ENCODE measurements around the gene PRKAG2.
A peak's percentile ranks its signal among the peaks of the same experiment; 100 is the strongest.

PRKAG2 gene

DNA sequence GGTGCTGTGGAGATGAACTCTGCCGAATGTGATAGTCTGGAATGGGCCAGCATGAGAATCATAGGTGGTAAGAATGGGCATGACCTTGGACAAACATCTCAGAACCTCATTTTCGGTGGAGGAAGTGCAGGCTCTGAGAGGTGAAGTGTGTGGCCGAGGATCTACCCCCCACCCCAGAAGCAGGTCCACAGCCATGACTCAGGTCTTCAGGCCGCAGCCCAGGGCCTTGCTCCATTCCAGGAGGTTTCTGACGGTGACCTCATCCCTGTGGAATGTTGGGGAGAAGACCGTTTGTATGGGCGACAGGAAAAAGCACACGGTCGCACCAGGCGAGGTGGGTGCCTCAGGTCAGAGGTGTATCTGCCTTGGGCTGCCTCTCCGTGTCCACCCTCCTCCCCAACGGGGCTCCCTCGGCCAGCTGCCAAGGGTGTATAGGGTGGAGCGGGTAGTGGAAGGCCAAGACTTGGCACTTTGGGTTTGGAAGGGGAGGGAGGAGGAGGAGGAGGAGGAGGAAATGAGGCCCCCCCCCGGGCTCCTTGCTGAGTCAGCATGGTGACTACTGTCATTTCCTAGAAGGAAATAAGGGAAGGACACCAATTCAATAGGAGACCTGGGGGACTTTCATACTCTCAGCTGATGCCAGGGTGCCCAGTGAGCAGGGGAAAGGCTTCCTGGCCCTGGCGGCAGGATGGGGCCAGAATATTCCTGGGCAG is 189.2 kb downstream of the PRKAG2 start:
- DNase-seq, result no peak

DNA sequence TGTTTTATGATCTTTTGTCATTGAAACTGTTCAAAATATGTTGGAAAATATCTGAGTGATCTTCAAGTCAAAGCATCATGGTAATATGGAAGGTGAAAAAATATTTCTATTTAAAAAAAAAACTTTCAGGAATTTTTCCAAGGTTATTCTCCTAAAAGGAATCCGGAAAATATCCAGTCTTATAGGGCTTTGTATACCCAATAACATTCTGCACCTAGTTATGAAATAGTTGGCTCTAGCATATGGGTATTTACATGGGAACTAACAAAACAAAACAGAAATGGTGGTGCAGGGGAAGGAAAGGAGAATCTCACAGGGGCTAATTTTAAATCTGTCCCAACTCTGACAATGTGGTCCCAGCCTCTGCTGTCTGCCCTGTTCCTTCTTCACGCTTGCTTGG is 190.1 kb downstream of the PRKAG2 start:
- no peak for DNase-seq

DNA sequence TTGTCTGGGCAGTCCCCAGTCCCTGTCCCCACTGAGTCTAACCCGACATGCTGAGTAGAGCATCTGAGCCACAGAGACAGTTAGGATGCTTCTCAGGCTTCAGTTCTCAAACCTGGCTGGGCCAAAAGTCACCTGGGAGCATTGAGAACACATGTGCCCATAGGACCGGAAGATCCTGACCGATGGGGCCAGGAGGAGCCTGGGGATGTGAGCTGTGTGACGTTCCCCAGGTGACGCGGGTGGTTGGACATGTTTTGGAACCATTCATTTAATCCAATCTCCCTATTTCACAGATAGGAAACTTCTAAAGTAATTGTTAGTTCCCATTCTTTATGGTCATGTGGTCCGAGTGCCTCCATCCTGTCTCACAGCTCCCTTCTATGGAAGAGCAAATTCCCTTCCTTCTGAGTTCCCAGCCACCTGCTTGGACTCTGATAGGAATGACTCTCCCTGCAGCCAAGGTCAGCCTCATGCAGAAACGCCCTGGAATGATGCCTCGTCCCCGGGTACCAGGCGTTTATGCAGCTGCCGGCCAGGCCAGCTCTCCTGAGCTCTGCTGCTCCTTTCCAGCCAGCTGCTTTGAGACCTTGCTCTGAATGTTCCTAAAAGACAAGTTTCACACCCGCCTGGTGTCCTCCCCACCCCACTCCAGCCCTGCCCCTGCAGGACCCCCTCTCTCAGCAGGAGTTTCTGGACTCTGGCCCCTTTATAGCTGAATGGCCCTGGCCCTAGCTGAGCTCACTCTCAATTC is 190.7 kb downstream of the PRKAG2 start:
- no peak for DNase-seq

- DNase-seq, result no peak
Observed at GRCh38 chr7:151684408-151685175, 192.3 kb downstream of the PRKAG2 start.

DNA sequence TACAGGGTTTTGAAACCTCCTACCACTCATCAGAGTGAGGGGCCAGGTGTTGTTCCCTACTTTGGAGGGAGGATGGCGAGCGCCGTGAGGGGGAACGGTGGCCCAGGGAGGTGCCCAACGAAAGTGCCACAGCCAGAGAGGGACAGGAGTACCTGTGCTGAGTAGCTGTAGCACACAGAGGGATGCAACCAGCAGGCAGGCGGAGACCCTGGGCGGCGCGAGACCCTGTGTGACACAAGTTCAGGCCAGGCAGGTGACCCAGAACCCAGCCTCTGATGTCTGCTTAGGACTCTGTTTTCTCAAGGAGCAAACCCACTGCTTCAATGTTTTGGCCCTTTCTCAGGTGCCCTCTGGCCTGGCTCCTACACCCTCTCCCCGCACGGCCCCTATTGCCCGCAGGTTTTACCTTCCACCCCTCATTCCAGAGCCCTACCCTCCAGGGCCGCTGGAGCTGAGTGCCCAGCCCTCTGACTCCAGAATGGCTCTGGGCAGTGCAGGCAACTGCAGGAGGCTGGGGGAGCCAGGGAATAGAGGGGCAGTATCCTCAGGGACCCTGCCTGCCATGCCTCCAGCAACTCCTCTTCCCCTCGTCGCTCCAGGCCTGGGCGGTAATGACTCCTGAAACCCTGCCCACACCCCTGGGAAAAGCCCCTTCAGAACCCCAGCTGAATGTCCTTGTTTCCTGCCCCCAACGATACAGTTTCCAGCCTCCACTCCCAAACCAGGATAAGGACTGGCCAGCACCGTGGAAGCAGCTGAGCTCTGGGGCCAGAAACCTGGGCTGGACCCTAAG is 193.1 kb downstream of the PRKAG2 start:
- DNase-seq, result no peak

GRCh38 chr7:151682831-151683614 is 193.9 kb downstream of the PRKAG2 start:
- DNase-seq, result no peak

DNA sequence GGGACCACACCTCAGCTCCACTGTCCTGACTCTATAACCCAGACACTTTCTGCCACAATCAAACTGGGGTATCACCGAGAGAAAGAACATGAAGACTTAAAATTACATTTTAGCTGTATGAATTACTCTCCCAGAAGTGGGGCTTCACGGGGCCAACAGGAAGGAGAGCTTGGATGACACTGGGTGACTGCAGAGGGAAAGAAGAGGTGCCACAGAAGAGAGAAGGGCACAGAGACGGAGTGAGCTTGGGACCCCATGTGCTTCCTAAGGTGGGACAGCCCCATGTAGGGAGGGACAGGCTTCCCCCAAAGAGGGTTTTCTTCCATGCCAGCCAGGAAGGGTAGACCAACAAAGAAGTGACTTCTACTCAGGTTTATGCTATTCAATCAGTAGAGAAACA is 195.2 kb downstream of the PRKAG2 start:
- DNase-seq, result no peak

GRCh38 chr7:151680810-151681209 is 196.1 kb downstream of the PRKAG2 start:
- DNase-seq, result no peak

- DNase-seq, result peak in 1 of 3 experiments; percentile 20
Observed at GRCh38 chr7:151679881-151680612, 196.9 kb downstream of the PRKAG2 start.

- DNase-seq, result no peak
Observed at GRCh38 chr7:151679071-151679708, 197.7 kb downstream of the PRKAG2 start.

- no peak for DNase-seq
Observed at GRCh38 chr7:151678227-151678604, 198.7 kb downstream of the PRKAG2 start.

- peak in 1 of 3 experiments; percentile 8 for DNase-seq
Observed at GRCh38 chr7:151677581-151678226, 199.2 kb downstream of the PRKAG2 start.

DNA sequence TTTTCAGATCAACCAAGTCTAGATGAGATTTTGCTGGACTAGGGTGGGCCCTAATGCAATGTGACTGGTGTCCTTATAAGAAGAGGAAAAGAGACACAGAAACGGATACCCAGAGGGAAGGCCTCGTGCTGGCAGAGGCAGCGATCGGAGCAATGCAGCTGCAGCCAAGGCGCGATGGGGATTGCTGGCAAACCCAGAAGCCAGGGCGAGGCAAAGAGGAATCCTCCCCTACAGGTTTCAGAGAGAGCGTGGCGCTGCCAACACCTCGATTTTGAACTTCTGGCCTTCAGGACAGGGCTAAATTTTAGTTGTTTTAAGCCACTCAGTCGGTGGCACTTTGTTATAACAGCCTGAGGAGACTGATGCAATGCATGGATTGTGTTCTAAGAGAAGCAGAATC is 200.2 kb downstream of the PRKAG2 start:
- DNase-seq, result no peak

DNA sequence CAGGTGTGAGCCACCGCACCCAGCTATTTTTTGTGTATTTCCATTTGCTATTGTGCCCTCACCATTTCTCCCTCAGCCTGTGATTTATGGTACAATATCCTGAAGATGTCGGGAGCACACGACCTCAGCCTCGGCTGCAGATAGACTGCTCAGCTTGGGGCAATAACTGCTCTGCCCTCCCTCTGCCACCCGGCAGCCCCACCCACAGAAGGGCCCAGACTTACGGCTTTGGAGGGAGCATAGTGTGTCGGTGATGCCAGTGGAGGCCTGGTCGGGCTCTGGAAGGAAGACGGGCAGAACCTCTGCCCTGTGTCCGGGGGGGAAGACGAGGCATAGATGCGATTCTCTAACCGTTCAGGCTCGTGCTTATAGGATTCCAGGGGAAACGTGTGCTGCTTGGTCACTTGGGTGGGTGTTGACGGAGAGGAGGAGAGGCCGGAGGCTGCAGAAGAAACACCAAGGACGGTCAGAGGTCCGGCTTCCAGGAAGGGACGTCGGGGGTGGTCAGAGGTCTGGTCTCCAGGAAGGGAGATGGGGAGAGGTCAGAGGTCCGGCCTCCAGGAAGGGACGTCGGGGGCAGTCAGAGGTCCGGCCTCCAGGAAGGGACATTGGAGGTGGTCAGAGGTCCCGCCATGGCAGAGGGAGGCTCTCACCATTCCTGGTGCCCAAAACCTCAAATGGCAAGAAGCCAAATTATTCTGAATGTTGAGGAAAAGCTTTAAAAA is 201.6 kb downstream of the PRKAG2 start:
- DNase-seq, result no peak

DNA sequence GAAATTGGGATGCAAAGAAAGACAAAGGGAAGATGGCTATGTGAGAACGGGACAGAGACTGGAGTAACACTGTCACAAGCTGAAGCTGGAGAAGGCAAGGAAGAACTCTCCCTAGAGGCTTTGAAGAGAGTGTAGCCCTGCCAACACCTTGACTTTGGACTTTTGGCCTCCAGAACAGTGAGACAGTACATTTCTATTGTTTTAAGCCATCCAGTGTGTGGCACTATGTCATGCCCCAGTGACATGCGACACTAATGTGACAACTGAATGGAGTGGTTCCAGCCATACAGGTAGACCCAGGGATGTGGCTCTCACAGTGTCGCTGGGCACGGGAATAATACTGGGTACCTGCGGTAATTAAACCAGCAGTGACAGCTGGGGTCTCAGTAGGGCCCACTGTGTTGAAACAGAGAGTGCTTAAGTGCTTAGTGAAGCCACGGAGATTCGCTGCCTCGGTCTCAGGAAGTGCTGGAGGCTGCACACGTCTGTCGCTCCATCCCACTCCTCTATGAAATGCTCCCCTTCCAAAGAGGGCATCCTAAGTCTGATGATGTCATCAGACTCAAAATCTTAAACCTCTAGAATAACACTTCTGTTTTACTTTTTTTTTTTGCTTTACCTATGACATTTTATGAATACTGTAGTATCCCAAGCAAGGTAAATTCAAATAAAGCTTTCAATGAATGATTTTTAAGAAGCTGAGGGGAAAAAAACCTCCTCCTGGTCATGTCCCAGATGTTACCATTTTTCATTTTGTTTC is 202.6 kb downstream of the PRKAG2 start:
- no peak for DNase-seq

DNA sequence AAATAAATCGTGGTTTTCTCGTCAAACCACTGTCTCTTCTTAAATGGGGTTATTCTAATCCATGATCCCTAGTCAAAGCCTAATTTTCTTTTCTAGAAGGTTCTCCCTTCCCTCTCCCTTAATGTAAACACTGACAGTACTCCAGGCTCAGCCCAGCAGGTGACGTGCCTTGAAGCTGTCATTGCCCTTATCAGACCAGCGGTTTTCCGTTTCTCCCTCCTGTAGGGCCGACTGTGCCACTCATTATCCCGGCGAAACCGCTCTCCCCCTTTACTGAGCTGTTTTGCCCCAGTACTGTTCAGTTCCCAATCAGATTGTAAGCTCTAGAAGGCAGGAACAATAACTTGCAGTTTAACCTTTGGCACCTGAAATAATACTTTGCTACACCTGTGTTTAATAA is 203.7 kb downstream of the PRKAG2 start:
- DNase-seq, result peak in 1 of 3 experiments; percentile 22

DNA sequence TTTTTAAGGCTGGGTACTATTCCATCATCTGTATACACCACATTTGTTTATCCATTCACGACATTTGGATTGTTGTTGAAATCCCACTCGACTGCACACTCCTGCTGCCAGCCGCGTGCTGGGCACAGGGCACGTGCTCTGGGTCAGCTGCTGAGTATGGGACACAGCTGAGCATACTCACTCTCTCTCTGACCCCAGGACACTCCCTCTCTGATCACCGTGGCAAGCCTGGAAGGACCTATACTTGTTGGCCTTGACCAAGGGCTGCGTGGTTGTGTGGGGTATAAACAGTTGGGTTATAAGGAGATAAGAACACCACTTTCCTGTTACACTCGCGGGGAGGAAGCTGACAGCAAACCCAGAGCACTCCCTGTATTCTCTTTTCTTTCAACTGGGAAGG is 204.2 kb downstream of the PRKAG2 start:
- no peak for DNase-seq

DNA sequence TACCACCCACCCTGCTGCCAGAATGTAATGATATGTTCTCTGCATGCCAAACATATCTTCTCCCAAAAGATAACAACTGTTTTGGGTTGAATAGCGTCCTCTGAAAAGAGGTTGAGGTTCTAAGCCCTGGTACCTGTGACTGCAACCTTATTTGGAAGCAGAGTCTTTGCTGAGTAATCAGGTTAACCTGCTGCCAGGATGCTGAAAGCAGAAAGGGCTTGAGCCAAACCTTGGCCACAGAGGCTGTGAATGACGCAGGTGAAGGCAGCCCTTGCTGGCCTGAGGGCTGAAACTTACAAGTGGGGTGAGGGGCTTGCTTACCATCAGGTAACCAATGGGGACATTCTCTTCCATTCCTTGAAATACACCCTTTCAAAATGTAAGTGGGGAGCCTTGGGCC is 205.4 kb downstream of the PRKAG2 start:
- DNase-seq, result no peak

GRCh38 chr7:151669762-151670161 is 207.2 kb downstream of the PRKAG2 start:
- DNase-seq, result no peak
